ENCODE data around the gene GJA1.
"Not testable (repeated sequence)": the region's sequence is repeated elsewhere in the genome, so short reads cannot be mapped to it uniquely, and the experiment has no call there.

DNA sequence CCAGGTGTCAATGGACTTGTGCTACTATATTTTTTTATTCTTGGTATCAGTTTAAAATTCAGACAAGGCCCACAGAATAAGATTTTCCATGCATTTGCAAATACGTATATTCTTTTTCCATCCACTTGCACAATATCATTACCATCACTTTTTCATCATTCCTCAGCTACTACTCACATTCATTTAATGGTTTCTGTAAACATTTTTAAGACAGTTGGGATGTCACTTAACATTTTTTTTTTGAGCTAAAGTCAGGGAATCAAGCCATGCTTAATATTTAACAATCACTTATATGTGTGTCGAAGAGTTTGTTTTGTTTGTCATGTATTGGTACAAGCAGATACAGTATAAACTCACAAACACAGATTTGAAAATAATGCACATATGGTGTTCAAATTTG lies 13.1 kb downstream of the GJA1 start:
- TF ChIP-seq, protein P1, sequence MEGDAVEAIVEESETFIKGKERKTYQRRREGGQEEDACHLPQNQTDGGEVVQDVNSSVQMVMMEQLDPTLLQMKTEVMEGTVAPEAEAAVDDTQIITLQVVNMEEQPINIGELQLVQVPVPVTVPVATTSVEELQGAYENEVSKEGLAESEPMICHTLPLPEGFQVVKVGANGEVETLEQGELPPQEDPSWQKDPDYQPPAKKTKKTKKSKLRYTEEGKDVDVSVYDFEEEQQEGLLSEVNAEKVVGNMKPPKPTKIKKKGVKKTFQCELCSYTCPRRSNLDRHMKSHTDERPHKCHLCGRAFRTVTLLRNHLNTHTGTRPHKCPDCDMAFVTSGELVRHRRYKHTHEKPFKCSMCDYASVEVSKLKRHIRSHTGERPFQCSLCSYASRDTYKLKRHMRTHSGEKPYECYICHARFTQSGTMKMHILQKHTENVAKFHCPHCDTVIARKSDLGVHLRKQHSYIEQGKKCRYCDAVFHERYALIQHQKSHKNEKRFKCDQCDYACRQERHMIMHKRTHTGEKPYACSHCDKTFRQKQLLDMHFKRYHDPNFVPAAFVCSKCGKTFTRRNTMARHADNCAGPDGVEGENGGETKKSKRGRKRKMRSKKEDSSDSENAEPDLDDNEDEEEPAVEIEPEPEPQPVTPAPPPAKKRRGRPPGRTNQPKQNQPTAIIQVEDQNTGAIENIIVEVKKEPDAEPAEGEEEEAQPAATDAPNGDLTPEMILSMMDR (IDR thresholded peaks at IDR 0.05): not testable (repeated sequence)
- not testable (repeated sequence) for TF ChIP-seq POLR2AphosphoS5 (IDR thresholded peaks at IDR 0.05)
